LNCaP clone FGC (cell line): ENCODE results near the gene RABL6.
A peak's percentile ranks its signal among the peaks of the same experiment; 100 is the strongest.
"Not testable (repeated sequence)": the region's sequence is repeated elsewhere in the genome, so short reads cannot be mapped to it uniquely, and the experiment has no call there.

ENCODE experiments used
- DNase-seq: peaks from one replicate; pipeline ENCODE4 v3.0.0-alpha.2; 2011; ENCODE audit warnings: low read depth
- H3K4me3 ChIP-seq: 2 replicates; pipeline ENCODE4 v1.5.1; 2011; ENCODE audit warnings: mild to moderate bottlenecking, low read depth, low read length, control low read depth
- TF ChIP-seq, protein P1 (sequence below): IDR thresholded peaks from 2 replicates; pipeline ENCODE4 v1.5.1; 2012; ENCODE audit warnings: mild to moderate bottlenecking; ENCODE audit not compliant: control insufficient read depth, insufficient read depth; ENCODE audit errors: extremely low read depth

RABL6 gene

GRCh38 chr9:136798708-136799078, 9.1 kb upstream of the RABL6 start:
- peak overlapping the region; percentile 81 for H3K4me3 ChIP-seq
- TF ChIP-seq, protein P1, sequence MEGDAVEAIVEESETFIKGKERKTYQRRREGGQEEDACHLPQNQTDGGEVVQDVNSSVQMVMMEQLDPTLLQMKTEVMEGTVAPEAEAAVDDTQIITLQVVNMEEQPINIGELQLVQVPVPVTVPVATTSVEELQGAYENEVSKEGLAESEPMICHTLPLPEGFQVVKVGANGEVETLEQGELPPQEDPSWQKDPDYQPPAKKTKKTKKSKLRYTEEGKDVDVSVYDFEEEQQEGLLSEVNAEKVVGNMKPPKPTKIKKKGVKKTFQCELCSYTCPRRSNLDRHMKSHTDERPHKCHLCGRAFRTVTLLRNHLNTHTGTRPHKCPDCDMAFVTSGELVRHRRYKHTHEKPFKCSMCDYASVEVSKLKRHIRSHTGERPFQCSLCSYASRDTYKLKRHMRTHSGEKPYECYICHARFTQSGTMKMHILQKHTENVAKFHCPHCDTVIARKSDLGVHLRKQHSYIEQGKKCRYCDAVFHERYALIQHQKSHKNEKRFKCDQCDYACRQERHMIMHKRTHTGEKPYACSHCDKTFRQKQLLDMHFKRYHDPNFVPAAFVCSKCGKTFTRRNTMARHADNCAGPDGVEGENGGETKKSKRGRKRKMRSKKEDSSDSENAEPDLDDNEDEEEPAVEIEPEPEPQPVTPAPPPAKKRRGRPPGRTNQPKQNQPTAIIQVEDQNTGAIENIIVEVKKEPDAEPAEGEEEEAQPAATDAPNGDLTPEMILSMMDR, result no peak
- no peak for DNase-seq

GRCh38 chr9:136799079-136799853, 8.5 kb upstream of the RABL6 start:
- DNase-seq, result no peak
- TF ChIP-seq, protein P1, result no peak
- peak overlapping the region; percentile 81 for H3K4me3 ChIP-seq

- peak overlapping the region; percentile 81 for H3K4me3 ChIP-seq
- DNase-seq, result peak; percentile 89
- TF ChIP-seq, protein P1, result no peak
Measured at GRCh38 chr9:136799854-136800657, 7.7 kb upstream of the RABL6 start.

GRCh38 chr9:136802321-136802720, 5.4 kb upstream of the RABL6 start:
- no peak overlapping the region for H3K4me3 ChIP-seq
- TF ChIP-seq, protein P1, result no peak
- no peak for DNase-seq

DNA sequence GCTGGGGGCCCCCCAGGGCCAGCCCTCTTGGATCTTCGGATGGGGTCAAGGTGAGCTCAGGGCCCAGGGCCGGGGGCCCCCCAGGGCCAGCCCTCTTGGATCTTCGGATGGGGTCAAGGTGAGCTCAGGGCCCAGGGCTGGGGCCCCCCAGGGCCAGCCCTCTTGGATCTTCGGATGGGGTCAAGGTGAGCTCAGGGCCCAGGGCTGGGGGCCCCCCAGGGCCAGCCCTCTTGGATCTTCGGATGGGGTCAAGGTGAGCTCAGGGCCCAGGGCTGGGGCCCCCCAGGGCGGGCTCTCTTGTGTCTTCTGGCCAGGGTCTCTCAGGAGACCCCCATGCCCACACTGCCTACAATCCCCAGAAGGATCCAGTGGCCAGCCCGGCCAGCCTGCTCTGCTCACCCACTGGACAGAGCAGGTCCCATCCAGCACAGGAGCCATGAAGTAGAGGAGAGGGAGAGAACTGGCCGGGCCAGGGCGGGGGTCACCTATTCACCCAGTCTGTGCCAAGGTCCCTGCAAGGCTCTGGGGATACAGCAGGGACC, 4.7 kb upstream of the RABL6 start:
- not testable (repeated sequence) for H3K4me3 ChIP-seq, DNase-seq

- DNase-seq, result no peak
- no peak overlapping the region for H3K4me3 ChIP-seq
- TF ChIP-seq, protein P1, result no peak
Measured at GRCh38 chr9:136803551-136804508, 3.9 kb upstream of the RABL6 start.
